HEK293 (cell line): ENCODE data around the gene NFKB1.

ENCODE experiments used
- CTCF ChIA-PET: fragments of 350-600 bp; formaldehyde crosslinking; extraction: SDS; loops from one replicate; lab custom pipeline; 2021; ENCODE audit warnings: antibody characterized with exemption; lab: Yijun Ruan, JAX
- POLR2A ChIA-PET: fragments of 300-600 bp; formaldehyde crosslinking; extraction: SDS; loops from one replicate; lab custom pipeline; 2020; ENCODE audit warnings: antibody characterized with exemption, inconsistent platforms; lab: Yijun Ruan, JAX
- H3K27ac ChIP-seq: fragments of 200-500 bp; sonication (Bioruptor generic); 2 replicates; pipeline ENCODE4 v1.5.1; 2014; ENCODE audit warnings: low read depth, low read length, control low read depth, inconsistent platforms; ENCODE audit errors: extremely low read depth
- H3K36me3 ChIP-seq, 2 experiments: fragments of 200-500 bp in 1 of 2; sonication (Bioruptor generic) in 1 of 2; 1 replicate in 1 of 2; 2 replicates in 1 of 2; pipeline ENCODE4 v1.5.1; 2014 to 2017; ENCODE audit warnings: inconsistent platforms in 2 of 2, low read length in 2 of 2; ENCODE audit not compliant: control insufficient read depth in 2 of 2, insufficient read depth in 1 of 2
- H3K4me1 ChIP-seq: fragments of 200-500 bp; sonication (Bioruptor generic); 2 replicates; pipeline ENCODE4 v1.5.1; 2014; ENCODE audit warnings: mild to moderate bottlenecking, low read length, inconsistent platforms; ENCODE audit not compliant: control insufficient read depth, insufficient read depth
- H3K4me3 ChIP-seq: 2 replicates; pipeline ENCODE4 v1.5.1; 2011; ENCODE audit warnings: low read depth, mild to moderate bottlenecking, control low read depth, low read length, moderate library complexity
- H3K9me3 ChIP-seq: fragments of 200-500 bp; sonication (Bioruptor generic); 2 replicates; pipeline ENCODE4 v1.5.1; 2014; ENCODE audit warnings: low read depth, low read length, inconsistent platforms; ENCODE audit not compliant: control insufficient read depth, insufficient read depth
- BCL6B ChIP-seq: fragments of 450-650 bp; formaldehyde crosslinking; IDR thresholded peaks from 2 replicates; pipeline ENCODE4 v1.5.1; 2017; ENCODE audit warnings: missing biosample characterization, missing genetic modification characterization
- FEZF1 ChIP-seq: fragments of 450-650 bp; formaldehyde crosslinking; IDR thresholded peaks from 2 replicates; pipeline ENCODE4 v1.5.1; 2016; ENCODE audit warnings: missing biosample characterization, missing genetic modification characterization
- GLI4 ChIP-seq: fragments of 450-650 bp; formaldehyde crosslinking; IDR thresholded peaks from 2 replicates; pipeline ENCODE4 v1.5.1; 2016; ENCODE audit warnings: missing biosample characterization, missing genetic modification characterization
- HOXC10 ChIP-seq: sonication (generic); formaldehyde crosslinking; IDR thresholded peaks from 2 replicates; pipeline ENCODE4 v1.8.1; 2023; ENCODE audit warnings: mild to moderate bottlenecking, missing genetic modification reagents
- INSM2 ChIP-seq: fragments of 450-650 bp; formaldehyde crosslinking; IDR thresholded peaks from 2 replicates; pipeline ENCODE4 v1.5.1; 2016; ENCODE audit warnings: missing biosample characterization, missing genetic modification characterization
- OVOL3 ChIP-seq: fragments of 450-650 bp; formaldehyde crosslinking; IDR thresholded peaks from 2 replicates; pipeline ENCODE4 v1.5.1; 2016; ENCODE audit warnings: missing biosample characterization, missing genetic modification characterization
- PRDM1 ChIP-seq: fragments of 450-650 bp; formaldehyde crosslinking; IDR thresholded peaks from 2 replicates; pipeline ENCODE4; 2016; ENCODE audit warnings: missing biosample characterization, missing genetic modification characterization
- SCRT1 ChIP-seq: fragments of 450-650 bp; formaldehyde crosslinking; IDR thresholded peaks from 2 replicates; pipeline ENCODE4 v1.5.1; 2016; ENCODE audit warnings: missing biosample characterization, missing genetic modification characterization, borderline replicate concordance
- TCF7L2 ChIP-seq: IDR thresholded peaks from 2 replicates; pipeline ENCODE4 v1.6.1; 2011; ENCODE audit warnings: low read depth, mild to moderate bottlenecking, inconsistent platforms, low read length, moderate library complexity, borderline replicate concordance
- ZBTB7A ChIP-seq: fragments of 450-650 bp; formaldehyde crosslinking; IDR thresholded peaks from 2 replicates; pipeline ENCODE4 v1.5.1; 2016; ENCODE audit warnings: low read depth, missing biosample characterization, missing genetic modification characterization
- ZNF16 ChIP-seq: fragments of 450-650 bp; formaldehyde crosslinking; IDR thresholded peaks from 2 replicates; pipeline ENCODE4 v1.5.1; 2016; ENCODE audit warnings: low read depth, missing biosample characterization, missing genetic modification characterization
- ZNF169 ChIP-seq: fragments of 450-650 bp; formaldehyde crosslinking; IDR thresholded peaks from 2 replicates; pipeline ENCODE4 v1.5.1; 2016; ENCODE audit warnings: missing biosample characterization, missing genetic modification characterization
- ZNF184 ChIP-seq: fragments of 450-650 bp; IDR thresholded peaks from 2 replicates; pipeline ENCODE4 v1.5.1; 2018; ENCODE audit warnings: missing biosample characterization, mild to moderate bottlenecking, missing genetic modification characterization
- ZNF214 ChIP-seq: fragments of 450-650 bp; formaldehyde crosslinking; IDR thresholded peaks from 2 replicates; pipeline ENCODE4 v1.5.1; 2017; ENCODE audit warnings: missing biosample characterization, mild to moderate bottlenecking, missing genetic modification characterization, borderline replicate concordance
- ZNF223 ChIP-seq: fragments of 450-650 bp; formaldehyde crosslinking; IDR thresholded peaks from 2 replicates; pipeline ENCODE4 v1.5.1; 2016; ENCODE audit warnings: missing biosample characterization, missing genetic modification characterization
- ZNF549 ChIP-seq: fragments of 450-650 bp; IDR thresholded peaks from 2 replicates; pipeline ENCODE4 v1.5.1; 2018; ENCODE audit warnings: missing biosample characterization, missing genetic modification characterization, mild to moderate bottlenecking, inconsistent platforms, moderate library complexity
- ZNF558 ChIP-seq: fragments of 450-650 bp; formaldehyde crosslinking; IDR thresholded peaks from 2 replicates; pipeline ENCODE4 v1.5.1; 2016; ENCODE audit warnings: missing biosample characterization, missing genetic modification characterization
- ZNF596 ChIP-seq: fragments of 450-650 bp; IDR thresholded peaks from 2 replicates; pipeline ENCODE4 v1.5.0; 2018; ENCODE audit warnings: missing biosample characterization, mild to moderate bottlenecking, missing genetic modification characterization, moderate library complexity
- ZNF626 ChIP-seq: fragments of 450-650 bp; sonication (Bioruptor Pico); formaldehyde crosslinking; IDR thresholded peaks from 2 replicates; pipeline ENCODE4 v1.5.1; 2018; ENCODE audit warnings: missing biosample characterization, missing genetic modification characterization, inconsistent platforms
- ZNF677 ChIP-seq: fragments of 450-650 bp; IDR thresholded peaks from 2 replicates; pipeline ENCODE4 v1.5.0; 2018; ENCODE audit warnings: missing biosample characterization, mild to moderate bottlenecking, missing genetic modification characterization, moderate library complexity
- ZNF76 ChIP-seq: fragments of 450-650 bp; formaldehyde crosslinking; IDR thresholded peaks from 2 replicates; pipeline ENCODE4; 2016; ENCODE audit warnings: low read depth, missing biosample characterization, missing genetic modification characterization, borderline replicate concordance
- ZNF768 ChIP-seq: fragments of 450-650 bp; formaldehyde crosslinking; IDR thresholded peaks from 2 replicates; pipeline ENCODE4 v1.5.1; 2018; ENCODE audit warnings: missing biosample characterization, mild to moderate bottlenecking, missing genetic modification characterization
- ZSCAN23 ChIP-seq: fragments of 450-650 bp; formaldehyde crosslinking; IDR thresholded peaks from 2 replicates; pipeline ENCODE4 v1.5.1; 2016; ENCODE audit warnings: missing biosample characterization, missing genetic modification characterization
- TF ChIP-seq, protein P1 (sequence below): fragments of 450-650 bp; formaldehyde crosslinking; IDR thresholded peaks from 2 replicates; pipeline ENCODE4 v1.5.1; 2016; ENCODE audit warnings: missing biosample characterization, missing genetic modification characterization
- TF ChIP-seq, protein P2 (sequence below): fragments of 450-650 bp; formaldehyde crosslinking; IDR thresholded peaks from 2 replicates; pipeline ENCODE4 v1.5.1; 2017; ENCODE audit warnings: missing biosample characterization, missing genetic modification characterization

Gene NFKB1

DNA sequence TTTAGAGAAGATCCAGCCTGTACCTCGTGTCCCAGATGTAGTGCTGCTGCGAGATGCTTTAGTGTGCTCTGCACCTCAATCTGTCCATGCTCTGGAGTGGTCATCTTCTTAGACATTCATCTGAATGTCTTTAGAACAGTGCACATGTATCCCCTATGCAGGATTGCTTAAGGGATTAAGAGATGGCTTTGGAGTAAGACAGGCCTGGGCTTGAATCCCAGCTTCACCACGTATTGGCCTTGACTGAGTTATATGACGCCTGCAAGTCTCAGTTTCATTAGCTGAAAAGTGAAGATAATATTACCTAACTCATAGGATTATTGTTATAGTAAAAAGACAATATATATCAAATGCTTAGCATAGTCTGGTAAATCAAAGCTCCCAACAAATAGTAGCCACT lies 98.3 kb downstream of the NFKB1 start:
- no peak for TF ChIP-seq ZSCAN23 (tag by site-specific recombination)
- TF ChIP-seq ZNF184 (tag by site-specific recombination): no peak
- TF ChIP-seq ZBTB7A (tag by site-specific recombination): no peak
- TF ChIP-seq, protein P1, sequence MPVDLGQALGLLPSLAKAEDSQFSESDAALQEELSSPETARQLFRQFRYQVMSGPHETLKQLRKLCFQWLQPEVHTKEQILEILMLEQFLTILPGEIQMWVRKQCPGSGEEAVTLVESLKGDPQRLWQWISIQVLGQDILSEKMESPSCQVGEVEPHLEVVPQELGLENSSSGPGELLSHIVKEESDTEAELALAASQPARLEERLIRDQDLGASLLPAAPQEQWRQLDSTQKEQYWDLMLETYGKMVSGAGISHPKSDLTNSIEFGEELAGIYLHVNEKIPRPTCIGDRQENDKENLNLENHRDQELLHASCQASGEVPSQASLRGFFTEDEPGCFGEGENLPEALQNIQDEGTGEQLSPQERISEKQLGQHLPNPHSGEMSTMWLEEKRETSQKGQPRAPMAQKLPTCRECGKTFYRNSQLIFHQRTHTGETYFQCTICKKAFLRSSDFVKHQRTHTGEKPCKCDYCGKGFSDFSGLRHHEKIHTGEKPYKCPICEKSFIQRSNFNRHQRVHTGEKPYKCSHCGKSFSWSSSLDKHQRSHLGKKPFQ (tag by site-specific recombination): no peak
- TF ChIP-seq ZNF558: no peak
- no peak for TF ChIP-seq ZNF768 (tag by site-specific recombination)
- TF ChIP-seq PRDM1: no peak
- no peak for TF ChIP-seq ZNF214 (tag by site-specific recombination)
- TF ChIP-seq INSM2 (tag by site-specific recombination): no peak
- no peak for TF ChIP-seq OVOL3 (tag by site-specific recombination)
- TF ChIP-seq ZNF596 (tag by site-specific recombination): no peak
- no peak for TF ChIP-seq ZNF16 (tag by site-specific recombination)
- TF ChIP-seq TCF7L2: no peak
- TF ChIP-seq BCL6B (tag by site-specific recombination): no peak
- TF ChIP-seq ZNF626 (tag by site-specific recombination): no peak
- TF ChIP-seq HOXC10 (CRISPR knock-in tag): no peak
- no peak for TF ChIP-seq ZNF223
- TF ChIP-seq SCRT1 (tag by site-specific recombination): no peak
- TF ChIP-seq, protein P2, sequence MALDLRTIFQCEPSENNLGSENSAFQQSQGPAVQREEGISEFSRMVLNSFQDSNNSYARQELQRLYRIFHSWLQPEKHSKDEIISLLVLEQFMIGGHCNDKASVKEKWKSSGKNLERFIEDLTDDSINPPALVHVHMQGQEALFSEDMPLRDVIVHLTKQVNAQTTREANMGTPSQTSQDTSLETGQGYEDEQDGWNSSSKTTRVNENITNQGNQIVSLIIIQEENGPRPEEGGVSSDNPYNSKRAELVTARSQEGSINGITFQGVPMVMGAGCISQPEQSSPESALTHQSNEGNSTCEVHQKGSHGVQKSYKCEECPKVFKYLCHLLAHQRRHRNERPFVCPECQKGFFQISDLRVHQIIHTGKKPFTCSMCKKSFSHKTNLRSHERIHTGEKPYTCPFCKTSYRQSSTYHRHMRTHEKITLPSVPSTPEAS: no peak
- no peaks in the 10 kb centered on the region for H3K4me1 ChIP-seq
- no peak overlapping the region for H3K27ac ChIP-seq
- no peaks in the 10 kb centered on the region for H3K9me3 ChIP-seq
- POLR2A ChIA-PET: no interaction called here
- no peak overlapping the region for H3K4me3 ChIP-seq
- peaks cover 0 to 47% of the 10 kb centered on the region in 2 experiments; a peak in 1 of 3 replicates for H3K36me3 ChIP-seq
- CTCF ChIA-PET: interaction anchor here (0.6 kb wide), 1 partner anchor 15 kb away, joined by 4 read pairs; no protein-coding TSS in a partner anchor

DNA sequence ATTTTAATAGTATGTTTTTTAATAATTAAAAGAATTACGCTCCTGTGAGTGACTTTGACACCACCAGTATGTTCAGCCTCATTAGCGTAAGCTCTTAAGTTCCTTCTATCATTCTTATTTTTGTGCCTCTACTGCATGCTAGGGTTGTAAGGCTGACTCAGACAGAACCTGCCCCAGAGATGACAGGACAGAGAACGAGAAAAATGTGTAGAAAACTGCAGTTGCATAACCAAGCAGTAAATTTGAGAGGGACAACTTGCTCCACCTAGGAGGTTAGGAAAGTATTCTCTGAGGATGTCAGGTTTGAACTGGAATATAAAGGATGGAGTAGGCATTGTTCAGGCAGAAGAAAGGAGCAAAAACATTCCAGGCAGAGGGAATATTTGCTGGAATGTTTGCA lies 98.7 kb downstream of the NFKB1 start:
- no peaks in the 10 kb centered on the region for H3K4me1 ChIP-seq
- CTCF ChIA-PET: no interaction called here
- POLR2A ChIA-PET: no interaction called here

More for the DNA sequence above, 98.7 kb downstream of the NFKB1 start:
- H3K9me3 ChIP-seq: no peaks in the 10 kb centered on the region
- TF ChIP-seq ZNF677 (tag by site-specific recombination) (no peak), ZNF184 (tag by site-specific recombination) (no peak), ZNF76 (tag by site-specific recombination) (no peak), ZNF549 (tag by site-specific recombination) (no peak), GLI4 (no peak), FEZF1 (no peak), ZNF169 (tag by site-specific recombination) (no peak)
- no peak overlapping the region for H3K27ac ChIP-seq
- no peak overlapping the region for H3K4me3 ChIP-seq
- peaks cover 0 to 46% of the 10 kb centered on the region in 2 experiments; a peak in 1 of 3 replicates for H3K36me3 ChIP-seq
